Bronchial smooth muscle cell (primary cell): ENCODE data around the gene TAF9. TPM values are rescaled to one million over a fixed set of nuclear protein-coding genes. Genes with fewer than 3 reads are reported as not detected.

Experiments used
- total RNA-seq: library from RNA; depleted of rRNA; stranded (reverse); fragments of >200 nt; gene quantifications from 2 replicates; pipeline ENCODE4 v1.2.1, GENCODE V29; 2014

TAF9 gene, protein sequence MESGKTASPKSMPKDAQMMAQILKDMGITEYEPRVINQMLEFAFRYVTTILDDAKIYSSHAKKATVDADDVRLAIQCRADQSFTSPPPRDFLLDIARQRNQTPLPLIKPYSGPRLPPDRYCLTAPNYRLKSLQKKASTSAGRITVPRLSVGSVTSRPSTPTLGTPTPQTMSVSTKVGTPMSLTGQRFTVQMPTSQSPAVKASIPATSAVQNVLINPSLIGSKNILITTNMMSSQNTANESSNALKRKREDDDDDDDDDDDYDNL
- total RNA-seq: 54.8 and 75.8 TPM in 2 replicates

DNA sequence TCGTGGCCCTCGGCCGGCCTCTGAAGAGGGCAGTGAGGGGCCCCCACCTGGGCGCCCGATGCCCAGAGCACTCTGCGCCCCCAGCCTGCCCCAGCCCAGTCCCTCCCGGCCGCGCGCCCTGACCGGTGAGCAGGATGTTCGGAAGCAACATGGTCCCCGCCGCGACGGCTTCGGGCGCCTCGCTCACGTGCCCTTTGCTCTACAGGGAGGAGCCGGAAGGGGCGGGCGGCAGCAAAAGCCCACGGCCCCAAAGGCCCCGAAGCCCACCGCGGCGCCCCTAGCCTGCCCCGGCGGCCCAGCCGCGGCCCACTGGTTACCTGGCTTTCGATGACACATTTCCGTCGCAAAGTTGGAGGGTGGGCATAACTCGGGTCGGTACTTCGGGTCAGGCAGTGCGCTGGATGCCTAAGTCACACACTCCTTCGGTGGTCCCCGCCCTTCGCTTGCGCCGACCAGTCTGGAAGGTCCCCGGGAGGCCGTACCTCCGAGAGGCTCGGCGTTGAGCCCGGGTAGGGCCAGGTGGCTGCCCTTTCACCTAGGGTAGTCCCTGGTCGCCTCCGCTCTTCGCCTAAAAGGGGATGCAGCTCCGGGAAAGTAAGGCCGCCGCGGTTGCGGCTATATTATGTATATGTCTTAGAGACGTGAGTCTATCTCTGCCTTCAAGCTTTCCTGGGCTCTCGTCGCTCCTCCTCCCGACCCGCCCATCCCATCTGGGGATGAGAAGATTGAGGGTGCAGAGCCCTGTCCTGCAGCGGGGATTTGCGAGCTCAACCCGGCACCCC lies at the start of gene TAF9, which contains the start of the genes AK6 and RAD17:
Gene TAF9, minus strand, starts transcription at position 181 of the 782 bp plus-strand sequence. CDS start 3,783 bp downstream, outside the sequence.
Gene AK6, minus strand, starts transcription at position 181 of the 782 bp plus-strand sequence. Its CDS starts 30 bp downstream, at position 151.
Gene RAD17, plus strand, starts transcription at position 479 of the 782 bp plus-strand sequence. CDS start 2,391 bp downstream, outside the sequence.

DNA sequence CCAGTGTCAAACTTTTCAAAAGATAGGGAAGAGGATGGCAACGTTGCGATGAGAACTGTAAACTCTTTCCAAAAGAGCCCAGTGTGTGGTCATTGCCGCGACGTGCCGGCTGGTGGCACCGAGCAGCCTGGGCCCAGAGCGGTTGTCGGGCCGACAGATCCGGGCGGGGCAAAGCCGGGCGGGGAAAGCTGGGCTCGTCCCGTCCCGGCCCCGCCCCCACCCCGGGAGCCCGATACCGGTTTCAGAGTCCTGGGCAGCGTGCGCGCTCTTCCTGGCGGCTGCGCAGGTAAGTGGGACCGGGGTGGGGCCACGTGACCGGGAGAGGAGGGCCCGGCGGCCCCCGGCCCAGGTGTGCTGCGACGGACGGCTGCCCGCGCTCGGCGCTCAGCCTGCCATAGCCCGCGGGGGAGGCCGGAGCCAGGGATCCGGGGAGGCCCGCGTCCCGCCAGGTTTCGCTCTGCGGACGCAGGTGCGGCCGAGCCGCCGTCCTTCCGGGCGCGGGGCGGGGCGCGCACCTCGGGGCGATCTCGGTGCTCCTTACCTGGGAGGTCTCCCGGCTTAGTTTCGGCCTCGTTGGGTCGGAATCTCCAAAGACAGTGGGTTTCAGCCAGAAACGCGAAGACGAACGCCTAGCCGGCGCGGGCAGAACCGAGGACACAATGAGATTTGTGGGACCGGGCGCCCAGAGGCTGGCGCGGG lies 45.7 kb upstream of the TAF9 start, which contains the start of gene MARVELD2:
Gene MARVELD2, plus strand, starts transcription at position 232 of the 699 bp plus-strand sequence. CDS start 4,270 bp downstream, outside the sequence.

Other genes starting within 250 kb of the TAF9 start
- 9.5 and 40.0 TPM in 2 replicates for gene CCNB1, start 202.4 kb downstream of the TAF9 start, total RNA-seq
- 2.1 and 9.9 TPM in 2 replicates for gene CENPH, start 179.9 kb downstream of the TAF9 start, total RNA-seq
- gene CDK7, start 134.6 kb downstream of the TAF9 start, total RNA-seq: 34.5 and 70.5 TPM in 2 replicates
- gene CCDC125, start 36.7 kb downstream of the TAF9 start, total RNA-seq: 2.3 and 4.9 TPM in 2 replicates
- 43.0 and 54.5 TPM in 2 replicates for gene AK6, start within 50 bp of the TAF9 start, total RNA-seq
- gene RAD17, start 298 bp upstream of the TAF9 start, total RNA-seq: 11.6 and 15.1 TPM in 2 replicates
- 0.16 and 0.26 TPM in 2 replicates for gene MARVELD2, start 45.6 kb upstream of the TAF9 start, total RNA-seq
- gene OCLN, start 123.3 kb upstream of the TAF9 start, total RNA-seq: 0.26 and 0.32 TPM in 2 replicates
- gene GTF2H2C, start 190.7 kb upstream of the TAF9 start, total RNA-seq: 35.5 and 36.5 TPM in 2 replicates